ENCODE data around the gene TMEM200B.

GRCh38 chr1:29145739-29146437 lies 22.2 kb upstream of the TMEM200B start:
- TF ChIP-seq POLR2A (IDR thresholded peaks at IDR 0.05), result no peak
- no peak for TF ChIP-seq CTCF (IDR thresholded peaks at IDR 0.05)
